Measurements from ENCODE around the gene H2BK1. TPM values are rescaled to one million over a fixed set of nuclear protein-coding genes. Genes with fewer than 3 reads are reported as not detected.

The H2BK1 gene
- total and polyA plus RNA-seq, 8 donors, result not detected

DNA sequence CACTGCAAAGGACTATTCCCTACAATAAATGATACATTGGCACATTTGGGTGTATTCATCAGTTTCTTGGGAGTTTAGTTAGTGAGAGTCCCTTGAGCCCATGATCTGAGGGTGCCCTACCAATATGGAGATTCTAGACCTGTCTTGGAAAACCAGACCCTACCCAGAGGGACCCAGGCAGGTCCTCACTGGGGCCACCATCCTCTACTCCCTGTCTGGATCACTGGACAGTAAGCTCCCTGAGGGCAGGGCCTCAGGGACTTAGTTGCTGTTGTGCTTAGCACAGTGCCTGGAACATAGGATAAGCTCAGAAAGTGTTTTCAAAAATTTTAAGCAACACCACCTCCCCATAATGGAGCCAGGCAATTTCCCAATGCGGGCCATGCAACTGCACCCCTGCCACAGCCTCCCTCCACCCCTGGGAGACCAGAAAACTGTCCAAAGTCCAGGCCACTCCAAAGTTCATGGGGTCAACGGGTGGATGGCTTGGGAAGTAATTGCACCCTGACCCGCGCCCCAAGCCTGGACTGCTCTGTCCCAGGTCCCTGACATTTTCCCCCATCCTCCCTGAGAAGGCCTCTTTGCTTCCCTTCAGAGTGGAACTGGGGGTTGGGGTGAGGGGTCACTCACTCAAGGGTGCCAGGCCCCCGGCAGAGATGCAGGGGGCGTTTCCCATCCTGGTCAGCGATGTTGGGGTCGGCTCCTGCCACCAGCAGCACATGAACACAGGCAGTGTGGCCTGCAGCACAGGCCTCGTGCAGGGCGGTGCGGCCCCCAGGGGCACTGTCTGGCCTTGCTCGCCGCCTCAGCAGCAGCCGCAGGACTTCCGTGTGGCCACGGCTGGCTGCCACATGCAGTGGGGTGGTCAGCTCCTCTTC is 24.3 kb downstream of the H2BK1 start:
- Histone ChIP-seq H3K4me1 (no peaks in the 10 kb centered on the region), H3K27me3 (no peaks in the 10 kb centered on the region), H3K4me3 (no peak overlapping the region), H3K36me3 (no peaks in the 10 kb centered on the region), H3K27ac (no peak overlapping the region), H3K9me3 (no peaks in the 10 kb centered on the region)
- no peak for ATAC-seq
- no peak for FAIRE-seq
- intact Hi-C loops (cut with DNase I), result no loop called here
- no peak for TF ChIP-seq CTCF (IDR thresholded peaks at IDR 0.05)
- DNase-seq, result peak in 1 of 6 donors; percentile 17
- WGBS, 2 donors, result 81 to 89% methylated on average over 16 of the region's 16 CpGs

- no peak for DNase-seq
- Histone ChIP-seq H3K4me3 (no peak overlapping the region), H3K9me3 (no peaks in the 10 kb centered on the region), H3K36me3 (no peaks in the 10 kb centered on the region), H3K27me3 (no peaks in the 10 kb centered on the region), H3K4me1 (no peaks in the 10 kb centered on the region), H3K27ac (no peak overlapping the region)
- no peak for ATAC-seq
- no peak for FAIRE-seq
- no peak for TF ChIP-seq CTCF (IDR thresholded peaks at IDR 0.05)
- intact Hi-C loops (cut with DNase I), result no loop called here
- WGBS, 2 donors, result 71 to 80% methylated on average over 21 to 22 of the region's 22 CpGs
Observed at GRCh38 chr7:151181011-151181431, 29.3 kb downstream of the H2BK1 start.

DNA sequence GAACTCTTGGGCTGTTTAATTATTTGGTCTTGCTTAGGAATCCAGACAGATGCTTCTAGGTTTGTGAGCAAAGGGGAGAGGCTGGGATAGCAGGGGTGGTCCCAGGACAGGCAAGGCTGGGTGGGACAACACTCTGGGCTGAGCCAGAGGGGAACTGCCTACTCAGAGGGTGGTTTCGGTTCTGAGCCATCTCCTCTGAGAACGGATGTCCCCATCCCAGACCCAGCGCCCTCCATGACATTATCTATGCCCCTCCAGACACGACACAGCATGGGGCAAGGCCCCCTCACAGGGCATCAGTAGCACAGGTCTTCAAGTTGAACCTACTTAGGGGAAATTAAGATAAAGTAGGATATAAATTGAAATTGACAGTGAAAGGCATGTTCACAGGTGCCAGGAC is 30.3 kb downstream of the H2BK1 start:
- 61 to 65% methylated on average over 4 of the region's 4 CpGs for WGBS, 2 donors

DNA sequence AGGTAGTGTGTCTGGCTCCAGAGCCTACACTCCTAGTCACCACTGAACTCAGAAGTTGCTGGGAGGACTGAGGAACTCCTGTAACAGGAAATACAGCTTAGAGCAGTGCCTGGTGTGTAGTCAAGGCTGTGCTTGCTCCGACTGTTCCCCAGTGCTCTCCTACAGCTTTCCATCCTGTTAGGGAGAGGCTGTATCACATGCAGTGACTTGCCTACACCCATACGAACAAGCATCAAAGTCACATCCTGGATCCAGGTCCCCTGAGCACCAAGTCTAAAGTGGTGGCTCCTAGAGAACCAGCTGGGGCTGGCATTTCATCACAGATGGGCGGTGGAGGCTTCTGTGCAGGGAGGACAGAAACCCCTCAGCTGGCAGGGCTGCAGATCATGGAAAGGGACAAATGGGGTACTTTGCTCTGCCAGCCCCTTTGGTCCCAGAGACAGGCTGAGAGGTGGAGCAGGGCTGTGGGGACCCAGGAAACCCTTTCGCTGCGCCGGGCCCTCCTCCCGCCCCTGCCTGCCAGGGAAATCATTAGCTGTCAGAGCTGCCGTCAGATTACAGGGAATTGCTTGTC is 30.9 kb downstream of the H2BK1 start:
- no peak overlapping the region for H3K27ac ChIP-seq
- H3K27me3 ChIP-seq, result peaks cover 0 to 5% (median 2%) of the 10 kb centered on the region in 4 donors
- DNase-seq (no peak), ATAC-seq (no peak), FAIRE-seq (no peak)
- no peak for TF ChIP-seq CTCF (IDR thresholded peaks at IDR 0.05)
- H3K36me3 ChIP-seq, result no peaks in the 10 kb centered on the region
- 65 to 71% methylated on average over 8 of the region's 8 CpGs for whole genome bisulfite sequencing, 2 donors
- no peaks in the 10 kb centered on the region for H3K9me3 ChIP-seq
- no peaks in the 10 kb centered on the region for H3K4me1 ChIP-seq
- intact Hi-C loops (cut with DNase I), result no loop called here
- no peak overlapping the region for H3K4me3 ChIP-seq

More for the DNA sequence above, 30.3 kb downstream of the H2BK1 start:
- no peaks in the 10 kb centered on the region for H3K9me3 ChIP-seq
- H3K4me3 ChIP-seq, result no peak overlapping the region
- ATAC-seq, result no peak
- H3K36me3 ChIP-seq, result no peaks in the 10 kb centered on the region
- FAIRE-seq, result no peak
- H3K4me1 ChIP-seq, result no peaks in the 10 kb centered on the region
- peaks cover 0 to 4% (median 0%) of the 10 kb centered on the region in 4 donors for H3K27me3 ChIP-seq
- no peak for TF ChIP-seq CTCF (IDR thresholded peaks at IDR 0.05)
- intact Hi-C loops (cut with DNase I), result no loop called here
- H3K27ac ChIP-seq, result no peak overlapping the region
- no peak for DNase-seq

GRCh38 chr7:151178831-151179230 is 31.5 kb downstream of the H2BK1 start:
- intact Hi-C loops (cut with DNase I), result no loop called here

More at GRCh38 chr7:151178831-151179230, 31.5 kb downstream of the H2BK1 start:
- FAIRE-seq (no peak), ATAC-seq (no peak), DNase-seq (no peak)
- Histone ChIP-seq H3K4me1 (no peaks in the 10 kb centered on the region), H3K4me3 (no peak overlapping the region), H3K9me3 (no peaks in the 10 kb centered on the region), H3K27ac (no peak overlapping the region), H3K36me3 (no peaks in the 10 kb centered on the region), H3K27me3 (peaks cover 0 to 9% (median 3%) of the 10 kb centered on the region in 4 donors)
- no peak for TF ChIP-seq CTCF (IDR thresholded peaks at IDR 0.05)
- 59 to 66% methylated on average over 2 of the region's 2 CpGs for WGBS, 2 donors

All from pancreas (tissue), 10 donors.